GM23338 (cell line): ENCODE results near the gene KDM4C. TPM values are rescaled to one million over a fixed set of nuclear protein-coding genes. Genes with fewer than 3 reads are reported as not detected.
A peak's percentile ranks its signal among the peaks of the same experiment; 100 is the strongest.

Experiments
- ATAC-seq: fragments of 200-7000 bp; cut with Tn5 transposase; 3 replicates; pipeline ENCODE4 v1.9.1; 2020
- DNase-seq: peaks from one replicate; pipeline ENCODE4 v3.0.0-alpha.2; 2015; ENCODE audit warnings: low spot score
- H2AFZ ChIP-seq: fragments of 200-600 bp; sonication (generic); 2 replicates; pipeline ENCODE4 v1.8.0; 2016; ENCODE audit warnings: antibody characterized with exemption, mild to moderate bottlenecking, moderate library complexity
- H3F3A ChIP-seq: fragments of 200-600 bp; sonication (generic); replicated peaks from 2 replicates; pipeline ENCODE4 v1.8.0; 2017; ENCODE audit warnings: antibody characterized with exemption, mixed run types, low read depth
- H3K27ac ChIP-seq: fragments of 200-600 bp; sonication (generic); 2 replicates; pipeline ENCODE4 v1.6.1; 2016; ENCODE audit warnings: low read depth
- H3K27me3 ChIP-seq: fragments of 200-600 bp; sonication (generic); 2 replicates; pipeline ENCODE4 v1.8.0; 2016; ENCODE audit warnings: mild to moderate bottlenecking, mixed run types, moderate library complexity; ENCODE audit not compliant: insufficient read depth
- H3K36me3 ChIP-seq: fragments of 200-600 bp; sonication (generic); 2 replicates; pipeline ENCODE4 v1.8.0; 2016; ENCODE audit warnings: mild to moderate bottlenecking; ENCODE audit not compliant: insufficient read depth
- H3K4me1 ChIP-seq: fragments of 200-600 bp; sonication (generic); 2 replicates; pipeline ENCODE4 v1.8.0; 2016; ENCODE audit warnings: mild to moderate bottlenecking, moderate library complexity; ENCODE audit not compliant: insufficient read depth
- H3K4me2 ChIP-seq: fragments of 200-600 bp; sonication (generic); 2 replicates; pipeline ENCODE4 v1.7.1; 2017; ENCODE audit warnings: mixed run types
- H3K4me3 ChIP-seq: fragments of 200-600 bp; sonication (generic); 2 replicates; pipeline ENCODE4 v1.6.1; 2016; ENCODE audit warnings: mixed run types
- H3K79me2 ChIP-seq: fragments of 200-600 bp; sonication (generic); replicated peaks from 2 replicates; pipeline ENCODE4 v1.8.0; 2017; ENCODE audit warnings: mild to moderate bottlenecking; ENCODE audit not compliant: insufficient read depth
- H3K9me2 ChIP-seq: fragments of 200-600 bp; sonication (generic); 2 replicates; pipeline ENCODE4 v1.8.0; 2017; ENCODE audit not compliant: insufficient read depth
- H4K20me1 ChIP-seq: fragments of 200-600 bp; sonication (generic); replicated peaks from 2 replicates; pipeline ENCODE4 v1.8.0; 2017; ENCODE audit warnings: mild to moderate bottlenecking; ENCODE audit not compliant: insufficient read depth
- H3K27ac Mint-ChIP-seq: 2 replicates; pipeline ENCODE4 v1.8.0; 2020; ENCODE audit warnings: inconsistent platforms, mild to moderate bottlenecking, moderate library complexity, mixed read lengths
- H3K27me3 Mint-ChIP-seq: 3 replicates; pipeline ENCODE4 v1.8.0; 2022; ENCODE audit warnings: low read depth, mild to moderate bottlenecking, moderate library complexity, mixed read lengths, inconsistent platforms; ENCODE audit not compliant: insufficient read depth, poor library complexity
- H3K36me3 Mint-ChIP-seq: 3 replicates; pipeline ENCODE4 v1.8.0; 2021; ENCODE audit warnings: low read depth, mild to moderate bottlenecking, inconsistent platforms, moderate library complexity, mixed read lengths
- H3K4me1 Mint-ChIP-seq: 3 replicates; pipeline ENCODE4 v1.8.0; 2020; ENCODE audit warnings: mild to moderate bottlenecking, inconsistent platforms, mixed read lengths
- H3K4me3 Mint-ChIP-seq: 3 replicates; pipeline ENCODE4 v1.8.0; 2021; ENCODE audit warnings: moderate library complexity, mild to moderate bottlenecking, inconsistent platforms, mixed read lengths
- H3K9me3 Mint-ChIP-seq: 3 replicates; pipeline ENCODE4 v1.8.0; 2020; ENCODE audit warnings: moderate library complexity, mild to moderate bottlenecking, inconsistent platforms, mixed read lengths
- CREB1 ChIP-seq: fragments of 250-450 bp; sonication (Bioruptor Pico); IDR thresholded peaks from 2 replicates; pipeline ENCODE4 v1.5.0; 2020; ENCODE audit warnings: low read depth, mild to moderate bottlenecking, moderate library complexity
- CTCF ChIP-seq, 2 experiments: fragments of 200-600 bp in 1 of 2; sonication (generic) in 1 of 2; conservative IDR thresholded peaks; 2 replicates each; pipeline versions ENCODE4 v1.5.1 to v1.6.1; 2016 to 2017; ENCODE audit warnings: antibody characterized with exemption in 2 of 2, low read depth in 2 of 2, mild to moderate bottlenecking in 2 of 2, moderate library complexity in 1 of 2
- ETS1 ChIP-seq: IDR thresholded peaks from 2 replicates; pipeline ENCODE4 v1.6.1; 2016; ENCODE audit warnings: antibody characterized with exemption
- EZH2 ChIP-seq: fragments of 200-600 bp; sonication (generic); IDR thresholded peaks from one replicate; pipeline ENCODE4 v1.8.0; 2017; ENCODE audit warnings: antibody characterized with exemption, mild to moderate bottlenecking, low read depth; ENCODE audit not compliant: unreplicated experiment
- EZH2phosphoT487 ChIP-seq: fragments of 200-600 bp; sonication (generic); IDR thresholded peaks from one replicate; pipeline ENCODE4 v1.8.1; 2018; ENCODE audit warnings: antibody characterized with exemption; ENCODE audit not compliant: unreplicated experiment
- JUNB ChIP-seq: IDR thresholded peaks from one replicate; pipeline ENCODE4 v1.6.1; 2016; ENCODE audit warnings: antibody characterized with exemption; ENCODE audit not compliant: unreplicated experiment
- NANOG ChIP-seq: IDR thresholded peaks from 2 replicates; pipeline ENCODE4 v1.6.1; 2016; ENCODE audit warnings: antibody characterized with exemption, borderline replicate concordance
- POLR2AphosphoS5 ChIP-seq: IDR thresholded peaks from 2 replicates; pipeline ENCODE4 v1.6.1; 2016; ENCODE audit warnings: antibody characterized with exemption, low read depth
- REST ChIP-seq: IDR thresholded peaks from one replicate; pipeline ENCODE4 v1.6.1; 2018; ENCODE audit warnings: antibody characterized with exemption; ENCODE audit not compliant: unreplicated experiment
- STAT1 ChIP-seq: IDR thresholded peaks from one replicate; pipeline ENCODE4 v1.6.1; 2016; ENCODE audit warnings: antibody characterized with exemption; ENCODE audit not compliant: unreplicated experiment
- ZNF114 ChIP-seq: fragments of 250-450 bp; sonication (Bioruptor Pico); IDR thresholded peaks from 2 replicates; pipeline ENCODE4 v1.5.0; 2020; ENCODE audit warnings: mild to moderate bottlenecking, moderate library complexity
- ZNF331 ChIP-seq: fragments of 250-450 bp; sonication (Bioruptor Pico); IDR thresholded peaks from 2 replicates; pipeline ENCODE4 v1.5.0; 2020; ENCODE audit warnings: low read depth, mild to moderate bottlenecking, moderate library complexity
- ZNF462 ChIP-seq: fragments of 250-450 bp; sonication (Bioruptor Pico); IDR thresholded peaks from 2 replicates; pipeline ENCODE4 v1.5.0; 2020; ENCODE audit warnings: mild to moderate bottlenecking, moderate library complexity
- polyA plus RNA-seq: library from polyadenylated mRNA; unstranded; fragments of >200 nt; fragmentation: Nextera tagmentation; extraction: Ambion mirVana; gene quantifications from 2 replicates; pipeline ENCODE4 v1.2.1, GENCODE V29; 2016
- total RNA-seq: library from RNA; depleted of rRNA; stranded (reverse); fragments of >200 nt; shearing (Covaris generic); gene quantifications from 2 replicates; pipeline ENCODE4 v1.2.3, GENCODE V29; 2014

Gene KDM4C
- total and polyA plus RNA-seq, 2 experiments from 2014 or later: 12.0 to 43.8 TPM

- no peaks in the 10 kb centered on the region; the same call in 1 of the 2 replicates for H3K9me2 ChIP-seq
- no peak for TF ChIP-seq ZNF331 (CRISPR knock-in tag)
- TF ChIP-seq POLR2AphosphoS5: no peak
- TF ChIP-seq STAT1: no peak
- no peak for TF ChIP-seq CREB1 (CRISPR knock-in tag)
- no peak for TF ChIP-seq NANOG
- no peak for TF ChIP-seq EZH2
- no peak for TF ChIP-seq ZNF462 (CRISPR knock-in tag)
- TF ChIP-seq CTCF (conservative IDR thresholded peaks at IDR 0.05; ENCODE audit: low read depth in 2 of 2): no peak
- TF ChIP-seq EZH2phosphoT487: no peak
- TF ChIP-seq JUNB: no peak
- TF ChIP-seq ZNF114 (CRISPR knock-in tag): no peak
- TF ChIP-seq REST: no peak
- TF ChIP-seq ETS1: no peak
- no peak for ATAC-seq
- no peak overlapping the region for H3K4me2 ChIP-seq
- no peak for DNase-seq
- H3K36me3 ChIP-seq: no peaks in the 10 kb centered on the region
- H3K4me3 ChIP-seq: no peak overlapping the region
- H4K20me1 ChIP-seq: no peaks in the 10 kb centered on the region
- Mint-ChIP-seq H3K36me3 (peaks cover 3% of the 10 kb centered on the region; the same call in 1 of the 3 replicates), H3K4me1 (peaks cover 21% of the 10 kb centered on the region; the same call in 2 of the 3 replicates), H3K9me3 (no peaks in the 10 kb centered on the region), H3K4me3 (no peak overlapping the region), H3K27ac (peak overlapping the region; percentile 49), H3K27me3 (peaks cover 2% of the 10 kb centered on the region)
- no peaks in the 10 kb centered on the region for H3K27me3 ChIP-seq
- no peaks in the 10 kb centered on the region for H3F3A ChIP-seq
- H2AFZ ChIP-seq: no peak overlapping the region
- no peak overlapping the region for H3K27ac ChIP-seq
- no peaks in the 10 kb centered on the region for H3K79me2 ChIP-seq
- peaks cover 6% of the 10 kb centered on the region; the same call in 1 of the 2 replicates for H3K4me1 ChIP-seq
These were observed 367.5 kb downstream of the KDM4C start for GRCh38 chr9:7125231-7125630.
